Left forelimb (tissue), 1 donor: ENCODE measurements around the gene SLC25A10.
"Not testable (repeated sequence)": the region's sequence is repeated elsewhere in the genome, so short reads cannot be mapped to it uniquely, and the experiment has no call there.

Source experiments
- DNase-seq: peaks from one replicate; pipeline ENCODE4 v3.0.0-alpha.2; 2018; ENCODE audit warnings: low spot score

Gene SLC25A10, protein sequence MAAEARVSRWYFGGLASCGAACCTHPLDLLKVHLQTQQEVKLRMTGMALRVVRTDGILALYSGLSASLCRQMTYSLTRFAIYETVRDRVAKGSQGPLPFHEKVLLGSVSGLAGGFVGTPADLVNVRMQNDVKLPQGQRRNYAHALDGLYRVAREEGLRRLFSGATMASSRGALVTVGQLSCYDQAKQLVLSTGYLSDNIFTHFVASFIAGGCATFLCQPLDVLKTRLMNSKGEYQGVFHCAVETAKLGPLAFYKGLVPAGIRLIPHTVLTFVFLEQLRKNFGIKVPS

GRCh38 chr17:81711814-81712467 is at the start of gene SLC25A10:
Gene SLC25A10 (plus strand): TSS chr17:81712284. CDS start chr17:81712427, 143 bp downstream.
- DNase-seq = peak; percentile 84

- no peak for DNase-seq
Observed at GRCh38 chr17:81664051-81664470, 48.0 kb upstream of the SLC25A10 start.

DNA sequence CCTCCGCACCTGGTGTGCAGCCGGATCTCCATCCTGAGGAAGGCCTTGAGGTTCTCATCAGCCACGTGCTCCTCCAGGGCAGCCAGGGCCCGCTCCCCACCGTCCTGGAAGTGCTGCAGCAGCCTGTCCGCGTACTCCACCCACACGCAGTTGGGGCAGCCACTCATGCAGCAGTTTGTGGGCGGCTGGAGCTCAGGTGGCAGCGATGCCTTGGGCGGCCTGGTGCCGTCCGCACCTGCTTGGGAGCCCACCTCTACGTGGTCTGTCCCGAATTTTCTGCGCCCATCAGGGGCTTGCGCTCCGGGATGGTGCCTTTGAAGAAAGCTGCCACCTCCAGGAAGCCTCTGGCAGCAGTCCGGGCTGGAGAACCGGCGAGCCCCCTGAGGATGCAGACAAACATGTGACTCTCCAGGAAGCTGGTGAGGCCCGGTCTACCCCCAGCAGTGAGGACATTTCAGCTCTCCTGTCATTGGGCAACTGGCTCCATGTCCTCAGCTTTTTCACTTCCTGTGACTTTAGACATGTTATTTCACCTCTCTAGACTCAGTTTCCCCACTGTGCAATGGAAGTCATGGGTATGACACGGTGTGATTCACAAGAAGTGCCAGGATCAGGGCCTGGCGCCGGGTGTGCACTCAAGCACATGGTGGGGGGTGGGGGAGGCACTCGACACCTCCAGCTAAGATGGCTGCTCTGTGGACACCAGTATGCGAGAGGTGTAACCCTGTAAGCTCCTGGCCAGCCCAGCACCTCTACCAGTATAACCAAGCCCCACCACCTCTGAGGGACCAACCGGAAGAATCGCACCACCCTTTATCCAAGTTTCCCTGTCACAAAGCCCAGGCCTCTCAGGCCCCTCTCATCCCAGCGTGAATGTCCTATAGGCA is 46.6 kb upstream of the SLC25A10 start:
- DNase-seq = no peak

DNA sequence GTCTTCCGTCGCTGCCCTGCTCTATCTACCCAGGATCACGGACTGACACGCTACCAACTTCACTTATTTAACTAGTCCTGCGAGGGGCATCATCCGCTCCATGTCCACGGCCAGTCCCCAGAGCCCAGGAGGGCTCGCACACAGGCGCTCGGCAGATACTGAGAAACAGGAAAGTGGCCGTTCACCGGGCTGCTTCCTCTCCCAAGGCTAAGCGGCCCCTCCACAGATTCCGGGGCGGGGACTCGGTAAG is 46.1 kb upstream of the SLC25A10 start:
- DNase-seq = no peak

GRCh38 chr17:81666342-81667191 is 45.5 kb upstream of the SLC25A10 start, which contains the start of the genes CCDC137 and OXLD1:
Gene CCDC137 (plus strand): TSS chr17:81666737. CDS start chr17:81666767, 30 bp downstream.
Gene OXLD1 (minus strand): TSS chr17:81666605. CDS start chr17:81666577, 28 bp downstream.
- DNase-seq = peak; percentile 97

GRCh38 chr17:81667754-81668153 is 44.3 kb upstream of the SLC25A10 start:
- no peak for DNase-seq

- no peak for DNase-seq
Observed at GRCh38 chr17:81672504-81672903, 39.6 kb upstream of the SLC25A10 start.

- no peak for DNase-seq
Observed at GRCh38 chr17:81672954-81673353, 39.1 kb upstream of the SLC25A10 start.

- DNase-seq = no peak
Observed at GRCh38 chr17:81673561-81674258, 38.4 kb upstream of the SLC25A10 start.

DNA sequence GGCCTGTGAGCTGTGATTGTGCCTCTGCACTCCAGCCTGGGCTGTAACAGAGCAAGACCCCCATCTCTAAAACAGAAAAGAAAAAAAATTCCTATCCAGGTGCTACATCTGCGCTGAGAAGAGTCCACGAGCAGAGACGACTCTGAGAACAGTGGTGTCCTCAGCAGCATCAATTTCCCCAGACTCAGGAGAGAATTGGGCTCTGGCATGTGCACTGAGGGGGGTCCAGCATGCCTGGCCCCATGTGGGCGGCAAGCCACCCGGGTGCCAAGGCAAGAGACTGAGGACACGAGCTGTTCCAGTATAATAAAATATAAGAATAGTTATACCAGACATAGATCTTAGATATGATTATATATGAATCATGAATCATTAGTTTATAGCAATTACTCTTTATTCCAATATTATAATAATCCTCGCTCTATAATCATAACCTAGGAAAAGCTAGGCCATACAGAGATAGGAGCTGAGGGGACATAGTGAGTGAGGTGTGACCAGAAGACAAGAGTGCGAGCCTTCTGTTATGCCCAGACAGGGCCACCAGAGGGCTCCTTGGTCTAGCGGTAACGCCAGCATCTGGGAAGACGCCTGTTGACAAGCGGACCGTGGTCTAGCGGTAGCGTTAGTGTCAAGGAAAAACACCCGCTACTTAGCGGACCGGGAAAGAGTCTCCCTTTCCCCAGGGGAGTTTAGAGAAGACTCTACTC is 36.4 kb upstream of the SLC25A10 start:
- not testable (repeated sequence) for DNase-seq

DNA sequence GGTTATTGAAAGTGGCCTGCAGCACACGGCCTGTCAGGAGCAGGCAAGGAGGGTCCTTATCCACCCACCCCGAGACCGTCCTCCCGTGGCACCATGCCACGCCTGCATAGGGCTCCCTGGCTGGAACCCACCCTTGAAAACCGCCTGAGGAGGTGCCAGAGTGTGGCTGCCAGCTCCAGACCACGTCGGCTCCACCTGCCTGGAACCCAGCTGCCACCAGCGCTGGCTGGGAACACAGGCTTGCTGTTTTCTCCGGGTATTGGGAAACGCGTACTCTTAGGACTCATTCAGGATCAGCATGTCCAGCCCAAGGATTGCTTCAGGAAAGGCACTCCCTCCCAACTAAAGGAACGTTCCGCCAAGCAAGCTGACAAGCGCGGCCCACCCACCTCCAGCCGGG is 35.2 kb upstream of the SLC25A10 start:
- no peak for DNase-seq

GRCh38 chr17:81680150-81680549 is 31.9 kb upstream of the SLC25A10 start:
- DNase-seq = no peak

DNA sequence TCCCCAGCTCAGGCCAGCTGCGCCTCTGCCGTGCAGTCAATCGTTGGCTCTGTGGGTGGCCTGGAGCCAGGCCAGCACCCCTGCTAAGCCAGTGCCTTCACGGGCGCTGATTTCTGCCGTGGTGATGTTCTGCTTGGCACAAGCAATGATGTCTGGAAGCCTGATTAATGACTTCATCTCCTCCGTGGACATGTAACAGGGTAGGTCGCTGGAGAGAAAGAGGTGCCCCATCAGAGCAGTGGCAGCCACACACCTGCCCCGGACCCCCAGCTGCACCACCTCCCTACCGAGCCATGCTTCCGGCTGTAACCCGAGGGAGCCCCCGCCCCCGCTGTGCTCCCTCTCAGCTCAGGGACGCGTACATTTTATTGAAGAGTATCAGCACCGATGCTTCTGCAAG is 30.4 kb upstream of the SLC25A10 start:
- DNase-seq = no peak

DNA sequence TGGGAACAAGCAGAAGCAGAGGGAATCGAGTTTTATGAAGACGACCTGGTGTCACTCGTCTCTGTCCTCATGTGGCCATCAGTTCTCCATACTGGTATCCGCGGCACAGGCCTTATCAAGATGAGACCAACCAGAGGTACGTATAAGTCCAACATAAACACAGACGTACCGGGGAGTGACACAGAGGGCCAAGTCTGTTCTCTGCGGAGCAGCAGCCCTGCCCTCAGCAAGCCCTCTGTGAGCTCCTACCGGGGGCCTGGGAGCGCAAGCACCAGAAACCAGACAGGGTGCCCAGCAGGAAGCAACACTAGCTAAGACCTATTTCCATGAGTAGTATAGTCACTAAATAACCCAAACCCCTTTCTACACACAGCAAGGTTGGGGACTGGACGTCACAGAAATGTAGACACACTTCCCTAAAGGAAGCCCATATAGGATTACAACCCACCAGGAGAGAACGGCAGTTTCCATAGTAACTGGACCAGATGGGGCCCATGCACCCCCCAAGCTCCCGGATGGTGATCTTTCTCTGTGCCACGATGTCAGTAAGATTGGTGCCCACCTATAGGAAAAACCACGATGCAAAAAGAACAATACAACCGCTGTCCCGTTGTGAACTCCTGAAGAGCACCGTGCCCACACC is 29.4 kb upstream of the SLC25A10 start:
- no peak for DNase-seq

DNA sequence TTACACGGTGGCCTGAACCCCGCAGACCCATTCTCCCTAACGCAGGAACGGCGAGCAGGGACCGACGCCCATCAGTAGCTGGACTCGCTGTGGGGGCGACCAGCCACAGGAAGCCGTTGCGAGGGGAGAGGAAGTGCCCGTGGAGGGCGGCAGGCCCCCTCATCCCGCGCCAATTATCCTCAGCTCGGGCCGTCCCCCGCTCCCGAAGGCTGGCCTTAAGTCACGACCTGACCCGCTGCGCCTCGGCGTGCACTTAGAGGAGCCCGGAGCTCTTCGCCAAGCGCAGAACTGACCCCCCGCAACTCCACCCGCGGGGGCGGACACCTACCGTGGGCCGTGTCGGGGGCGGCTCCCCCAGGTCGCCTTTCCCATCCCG is 28.9 kb upstream of the SLC25A10 start:
- DNase-seq = no peak

DNA sequence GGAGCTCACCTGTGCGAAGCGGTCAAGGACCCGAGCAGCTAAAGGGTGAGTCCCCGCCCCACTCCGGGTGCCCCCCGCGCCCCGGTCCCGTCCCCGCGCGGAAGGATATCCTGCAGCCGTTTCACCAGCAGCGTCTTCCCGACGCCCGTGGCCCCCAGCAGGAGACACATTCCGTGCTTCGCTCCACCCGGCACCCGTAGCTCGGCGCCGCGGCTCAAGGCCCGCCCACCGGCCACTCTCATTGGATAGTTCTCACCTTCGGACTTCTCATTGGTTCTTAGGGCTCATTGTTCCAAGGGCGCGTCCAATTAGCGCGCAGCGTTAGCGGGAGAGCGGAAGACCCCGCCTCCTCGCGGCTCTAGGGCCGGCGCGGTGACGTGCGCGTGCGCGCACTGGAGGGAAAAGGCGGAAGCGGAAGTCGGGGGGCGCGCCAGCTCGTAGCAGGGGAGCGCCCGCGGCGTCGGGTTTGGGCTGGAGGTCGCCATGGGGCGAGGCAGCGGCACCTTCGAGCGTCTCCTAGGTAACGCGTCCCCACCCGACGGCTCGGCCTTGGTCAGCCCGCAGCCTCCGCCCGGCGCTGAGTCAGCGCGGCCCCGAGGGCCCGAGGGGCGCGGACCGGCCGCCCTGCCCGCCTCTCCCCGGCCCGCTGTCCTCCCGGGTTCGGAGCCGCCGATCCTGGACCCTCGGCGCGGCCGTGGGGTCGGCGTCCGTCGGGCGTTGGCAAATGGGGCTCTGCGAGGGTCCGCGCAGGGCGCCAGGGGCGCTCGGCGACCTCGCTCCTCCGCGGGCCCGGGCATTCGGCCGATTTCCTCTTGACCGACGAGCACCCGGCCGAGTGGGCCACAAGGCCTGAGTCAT is 28.3 kb upstream of the SLC25A10 start, which contains the start of the genes ARL16 and HGS:
Gene ARL16 (minus strand): TSS at position 214 of the 858 bp plus-strand sequence. CDS start 44 bp downstream, at position 170.
Gene HGS (plus strand): TSS at position 428 of the 858 bp plus-strand sequence. CDS start 56 bp downstream, at position 484.
- DNase-seq = peak; percentile 99

- no peak for DNase-seq
Observed at GRCh38 chr17:81684442-81684911, 27.6 kb upstream of the SLC25A10 start.

GRCh38 chr17:81685108-81685507 is 27.0 kb upstream of the SLC25A10 start:
- no peak for DNase-seq

GRCh38 chr17:81686614-81687013 is 25.5 kb upstream of the SLC25A10 start:
- DNase-seq = no peak
